Endothelial cell of umbilical vein (primary cell): ENCODE data around the gene ITGB3.

Experiments
- EZH2 ChIP-seq: IDR thresholded peaks from 2 replicates; pipeline ENCODE4 v1.6.1; 2012; ENCODE audit warnings: borderline replicate concordance, low read depth, mild to moderate bottlenecking, moderate library complexity, low read length, inconsistent platforms; ENCODE audit not compliant: severe bottlenecking
- MYC ChIP-seq: IDR thresholded peaks from one replicate; pipeline ENCODE4 v1.6.1; 2011; ENCODE audit warnings: mild to moderate bottlenecking, low read depth, low read length
- TF ChIP-seq, protein P1 (sequence below), 2 donors: IDR thresholded peaks; 1 replicate in 1 of 2; 2 replicates in 1 of 2; pipeline ENCODE4 v1.5.1; 2011; ENCODE audit warnings: low read length in 2 of 2, mild to moderate bottlenecking in 2 of 2, moderate library complexity in 2 of 2, control low read depth in 1 of 2, inconsistent platforms in 1 of 2, low read depth in 1 of 2; ENCODE audit not compliant: insufficient read depth in 1 of 2; ENCODE audit errors: extremely low read depth in 1 of 2

DNA sequence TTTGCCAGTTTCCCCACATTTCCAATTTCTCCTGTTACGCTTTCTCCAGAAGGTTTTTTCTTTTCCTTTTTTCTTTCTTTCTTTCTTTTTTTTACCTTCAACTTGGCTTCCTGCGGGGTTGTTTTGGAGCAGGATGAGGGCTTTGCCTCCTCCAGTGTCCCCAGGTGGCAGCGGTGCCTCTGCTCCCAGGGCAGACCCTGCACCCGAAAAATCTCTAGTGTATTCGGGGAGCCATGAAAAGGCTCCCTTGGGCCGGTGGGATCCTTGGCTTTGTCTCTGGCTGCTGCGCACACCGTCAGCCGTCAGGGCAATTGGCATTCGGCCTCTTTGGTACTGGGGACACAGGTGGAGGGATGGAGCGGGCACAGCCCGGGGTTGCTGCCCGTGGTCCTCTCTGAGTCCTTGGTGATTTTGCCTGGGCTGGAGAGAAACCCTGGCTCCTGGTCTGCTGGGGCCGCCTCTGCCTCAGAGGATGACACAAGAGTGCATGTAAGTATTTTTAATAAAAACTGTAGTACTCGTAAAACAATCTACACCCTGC lies 846 bp downstream of the ITGB3 start:
- TF ChIP-seq, protein P1, sequence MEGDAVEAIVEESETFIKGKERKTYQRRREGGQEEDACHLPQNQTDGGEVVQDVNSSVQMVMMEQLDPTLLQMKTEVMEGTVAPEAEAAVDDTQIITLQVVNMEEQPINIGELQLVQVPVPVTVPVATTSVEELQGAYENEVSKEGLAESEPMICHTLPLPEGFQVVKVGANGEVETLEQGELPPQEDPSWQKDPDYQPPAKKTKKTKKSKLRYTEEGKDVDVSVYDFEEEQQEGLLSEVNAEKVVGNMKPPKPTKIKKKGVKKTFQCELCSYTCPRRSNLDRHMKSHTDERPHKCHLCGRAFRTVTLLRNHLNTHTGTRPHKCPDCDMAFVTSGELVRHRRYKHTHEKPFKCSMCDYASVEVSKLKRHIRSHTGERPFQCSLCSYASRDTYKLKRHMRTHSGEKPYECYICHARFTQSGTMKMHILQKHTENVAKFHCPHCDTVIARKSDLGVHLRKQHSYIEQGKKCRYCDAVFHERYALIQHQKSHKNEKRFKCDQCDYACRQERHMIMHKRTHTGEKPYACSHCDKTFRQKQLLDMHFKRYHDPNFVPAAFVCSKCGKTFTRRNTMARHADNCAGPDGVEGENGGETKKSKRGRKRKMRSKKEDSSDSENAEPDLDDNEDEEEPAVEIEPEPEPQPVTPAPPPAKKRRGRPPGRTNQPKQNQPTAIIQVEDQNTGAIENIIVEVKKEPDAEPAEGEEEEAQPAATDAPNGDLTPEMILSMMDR (IDR thresholded peaks at IDR 0.05; ENCODE audit: extremely low read depth in 1 of 2, insufficient read depth in 1 of 2, low read depth in 1 of 2, low read length in 2 of 2), result no peak
- TF ChIP-seq MYC, result no peak
- no peak for TF ChIP-seq EZH2
